NCI-H2196 (cell line): Measurements from ENCODE around the gene SMIM8.

Experiments used
- DNase-seq: peaks from one replicate; lab custom pipeline; 2025; ENCODE audit not compliant: unreplicated experiment; lab: John Stamatoyannopoulos, UW

SMIM8 gene

GRCh38 chr6:87384038-87384437 lies 61.6 kb downstream of the SMIM8 start:
- no peak for DNase-seq

- DNase-seq = no peak
Observed at GRCh38 chr6:87384449-87384848, 62.1 kb downstream of the SMIM8 start.

- peak; percentile 52 for DNase-seq
Observed at GRCh38 chr6:87391334-87391733, 68.9 kb downstream of the SMIM8 start.
